ENCODE data around the gene MTMR4.
A peak's percentile ranks its signal among the peaks of the same experiment; 100 is the strongest.
"Not testable (repeated sequence)": the region's sequence is repeated elsewhere in the genome, so short reads cannot be mapped to it uniquely, and the experiment has no call there.

MTMR4 gene

DNA sequence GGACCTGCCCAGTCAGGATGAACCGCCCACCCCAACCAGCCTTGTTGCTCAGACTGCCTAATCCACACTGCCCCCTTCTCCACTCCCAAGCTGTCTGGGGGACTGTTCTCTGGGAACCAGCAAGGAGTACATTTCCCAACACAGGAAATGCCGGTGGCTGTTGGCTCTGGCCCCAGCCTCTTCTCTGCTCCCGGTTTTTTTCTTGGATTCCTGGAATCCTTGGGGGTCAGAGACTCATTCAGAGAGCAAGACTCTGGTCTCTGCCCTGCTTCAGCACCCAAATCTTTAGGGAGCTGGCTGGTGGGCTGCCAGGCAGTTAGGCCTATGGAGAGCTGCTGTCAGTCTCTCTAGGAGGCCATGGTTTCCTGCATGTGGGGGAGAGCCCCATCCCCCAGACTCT lies 10.8 kb upstream of the MTMR4 start:
- peak; percentile 80 for DNase-seq (ENCODE audit: low read depth)

GRCh38 chr17:58521680-58522079 lies 7.2 kb upstream of the MTMR4 start:
- DNase-seq (ENCODE audit: low read depth), result no peak

DNA sequence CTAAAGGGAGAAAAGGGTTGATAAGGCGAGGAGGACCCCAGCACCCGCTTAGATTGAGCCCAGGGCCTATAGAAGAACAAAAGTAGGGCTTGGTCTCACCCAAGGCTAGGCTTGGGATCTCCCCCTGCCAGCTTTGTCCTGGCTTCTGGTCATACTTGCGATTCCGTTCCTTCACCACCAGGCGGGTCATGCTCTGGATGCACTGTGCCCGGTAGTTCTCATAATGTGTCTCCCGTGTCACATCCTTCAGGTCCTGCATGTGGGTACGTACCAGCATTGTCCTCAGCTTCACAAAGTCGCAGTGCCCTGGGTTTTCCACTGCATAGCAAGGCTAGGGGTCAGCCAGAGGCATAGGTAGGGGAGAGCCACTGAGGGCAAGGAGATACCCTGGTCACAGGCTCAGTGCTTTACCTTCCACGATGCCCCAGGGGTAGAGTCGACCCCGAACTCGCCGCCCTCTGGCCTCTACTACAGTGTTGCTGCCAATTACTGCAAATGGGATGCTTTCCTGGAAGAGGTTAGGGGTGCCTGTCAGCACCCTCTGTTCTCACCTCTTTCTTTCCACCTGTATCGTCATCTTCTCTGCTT lies 6.5 kb upstream of the MTMR4 start:
- DNase-seq (ENCODE audit: low read depth), result no peak

DNA sequence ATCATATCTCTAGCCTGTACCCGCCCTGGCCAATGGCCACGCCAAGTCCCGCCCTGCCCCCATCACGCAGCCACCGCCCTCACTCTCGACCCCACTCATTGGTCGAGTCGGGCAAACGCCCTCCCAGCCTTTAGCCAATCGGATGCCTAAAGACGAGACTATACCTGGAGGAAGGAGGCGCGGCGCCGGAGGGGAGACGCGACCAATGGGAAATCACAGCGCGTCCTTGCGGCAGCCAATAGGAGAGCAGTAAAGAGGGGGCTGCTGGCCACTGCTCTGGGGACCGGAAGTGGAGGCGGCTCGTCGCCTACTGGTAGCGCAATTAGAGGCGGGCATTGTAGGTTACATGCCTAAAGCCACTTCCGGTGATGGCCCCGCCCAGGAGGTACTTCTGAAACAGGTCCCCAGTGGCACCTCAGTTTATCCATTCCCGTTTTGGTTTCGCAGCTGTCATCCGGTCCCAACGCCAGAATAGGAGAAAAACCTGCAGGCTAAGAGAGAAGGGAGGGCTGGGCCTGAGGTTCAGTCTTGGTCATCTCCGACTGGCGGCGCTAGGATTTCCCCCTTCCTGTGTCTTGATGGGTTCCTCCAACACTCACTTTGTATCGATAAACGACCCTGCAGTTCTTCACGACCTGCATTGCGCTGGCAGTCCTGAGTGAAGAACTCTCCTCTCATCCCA lies 3.6 kb upstream of the MTMR4 start:
- peak; percentile 100 for DNase-seq (ENCODE audit: low read depth)

- no peak for DNase-seq (ENCODE audit: low read depth)
Measured at GRCh38 chr17:58517378-58517927, 3.0 kb upstream of the MTMR4 start.

- no peak for DNase-seq (ENCODE audit: low read depth)
Measured at GRCh38 chr17:58516644-58517377, 2.4 kb upstream of the MTMR4 start.

DNA sequence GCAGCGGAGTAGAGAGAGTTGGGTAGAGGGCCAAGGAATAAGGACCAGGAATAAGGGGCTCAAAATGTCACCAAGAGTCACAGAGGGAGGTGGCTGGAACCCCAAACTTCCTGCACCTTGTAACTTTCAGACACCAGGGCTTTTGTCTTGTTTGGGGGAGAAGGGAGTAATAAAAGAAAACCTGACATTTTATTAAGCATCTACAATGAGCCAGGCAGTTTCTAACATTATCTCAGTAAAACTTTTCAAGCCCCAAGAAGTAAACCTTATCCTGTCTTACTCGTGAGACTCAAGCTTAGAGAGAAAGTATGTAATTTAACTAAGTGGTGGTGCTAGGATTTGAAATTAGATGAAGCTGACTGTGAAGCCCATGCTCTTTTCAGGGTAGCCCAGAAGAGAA lies 848 bp upstream of the MTMR4 start:
- no peak for DNase-seq (ENCODE audit: low read depth)

DNA sequence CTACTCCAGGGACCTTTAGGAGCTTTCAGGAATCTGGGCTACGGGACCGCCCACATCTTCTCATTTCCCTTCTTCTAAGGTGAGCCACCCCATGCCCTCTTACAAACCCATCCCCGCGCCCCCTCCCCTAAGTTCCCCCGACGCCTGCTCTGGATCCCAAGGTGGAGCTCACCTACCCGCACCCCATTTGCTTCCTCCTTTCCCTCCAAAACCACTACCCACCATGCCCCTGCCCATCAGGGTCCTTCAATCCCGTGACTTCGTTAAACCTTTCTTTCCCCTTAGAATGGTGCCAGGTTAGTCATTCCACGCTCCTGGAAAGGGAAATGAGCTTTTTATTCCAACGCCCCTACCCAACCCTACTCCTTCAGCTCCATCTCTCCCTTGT lies 326 bp upstream of the MTMR4 start:
- DNase-seq (ENCODE audit: low read depth), result no peak

DNA sequence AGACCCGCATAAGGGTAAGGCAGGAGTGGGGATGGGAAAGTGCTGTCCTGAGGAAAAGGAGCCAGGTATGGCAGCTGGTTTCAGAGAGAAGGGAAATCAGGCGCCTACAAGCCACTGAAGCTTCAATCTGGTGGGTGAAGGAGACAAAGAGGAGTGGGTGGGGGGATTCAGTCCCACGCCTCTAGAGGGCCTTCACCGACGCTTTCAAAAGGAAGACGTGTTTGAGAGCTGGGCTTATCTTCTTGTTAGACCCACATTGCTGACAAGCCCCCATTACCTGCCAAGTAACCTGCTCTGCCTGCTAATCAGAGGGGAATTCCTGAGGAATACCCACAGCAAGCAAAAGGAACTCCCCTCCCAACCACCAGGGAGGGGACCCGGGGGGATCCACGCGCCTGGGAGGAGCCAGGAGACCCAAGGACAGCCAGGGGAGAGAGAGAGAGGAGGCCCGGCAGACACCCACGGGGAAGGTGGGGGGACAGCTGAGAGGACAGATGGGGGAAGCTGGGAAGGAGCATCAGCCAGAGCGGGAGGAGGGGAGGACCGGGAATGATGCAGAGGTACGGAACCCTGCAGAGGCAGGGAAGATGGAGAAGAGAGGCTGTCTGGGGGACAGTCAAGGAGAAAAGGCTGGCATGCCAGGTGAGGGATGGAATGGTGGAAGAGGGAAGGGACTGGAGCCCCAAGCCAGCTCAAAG lies 1.0 kb downstream of the MTMR4 start:
- DNase-seq (ENCODE audit: low read depth), result no peak

DNA sequence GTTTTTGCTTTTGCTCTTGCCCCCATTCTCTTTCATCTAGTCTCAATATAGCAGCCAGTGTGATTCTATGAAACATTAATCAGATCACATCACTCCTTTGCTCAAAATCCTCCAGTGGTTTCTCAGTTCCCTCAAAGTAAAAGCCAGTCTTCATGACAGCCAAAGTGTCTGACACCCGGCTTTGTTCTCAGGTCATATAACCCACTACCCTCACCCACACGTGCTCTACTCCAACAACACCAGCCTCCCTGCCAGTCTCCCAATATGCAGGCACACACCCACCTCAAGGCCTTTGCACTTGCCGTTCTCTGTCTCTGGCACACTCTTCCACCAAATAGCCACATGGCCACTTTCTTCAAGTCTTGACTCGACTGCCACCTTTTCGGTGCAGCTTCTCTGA lies 4.4 kb downstream of the MTMR4 start:
- DNase-seq (ENCODE audit: low read depth), result no peak

GRCh38 chr17:58508341-58509067 lies 5.9 kb downstream of the MTMR4 start:
- no peak for DNase-seq (ENCODE audit: low read depth)

- peak; percentile 55 for DNase-seq (ENCODE audit: low read depth)
Measured at GRCh38 chr17:58507123-58507634, 7.3 kb downstream of the MTMR4 start.

DNA sequence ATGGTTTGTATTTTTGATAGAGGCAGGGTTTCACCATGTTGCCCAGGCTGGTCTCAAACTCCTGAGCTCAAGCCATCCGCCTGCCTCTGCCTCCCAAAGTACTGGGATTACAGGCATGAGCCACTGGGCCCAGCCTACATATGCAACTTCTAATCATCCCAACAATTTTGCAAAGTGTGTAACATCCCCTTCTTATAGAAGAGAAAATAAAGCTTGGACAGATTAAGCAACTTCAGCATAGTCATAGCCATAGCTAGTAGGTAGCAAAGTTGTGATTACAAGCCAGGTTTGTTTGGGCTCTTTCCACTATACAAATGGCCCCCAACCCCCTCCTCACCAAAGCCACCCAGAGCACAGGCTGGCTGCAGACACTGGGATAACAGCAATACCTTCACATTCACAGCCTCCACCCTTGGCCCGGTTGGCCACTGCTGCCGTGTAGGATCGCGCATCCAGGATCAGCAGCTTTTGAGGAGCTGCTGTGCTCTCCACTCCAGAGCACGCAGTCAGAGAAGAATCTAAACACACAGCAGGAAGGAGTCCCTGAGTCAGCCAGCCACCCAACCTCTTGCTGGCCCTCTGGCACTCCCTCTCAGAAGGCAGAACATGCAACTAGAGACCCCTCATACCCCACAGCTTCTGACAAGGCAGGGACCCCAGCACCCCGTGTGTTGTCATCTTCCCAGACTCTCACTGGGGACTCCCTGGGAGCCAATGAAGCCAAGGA lies 7.9 kb downstream of the MTMR4 start:
- no peak for DNase-seq (ENCODE audit: low read depth)

DNA sequence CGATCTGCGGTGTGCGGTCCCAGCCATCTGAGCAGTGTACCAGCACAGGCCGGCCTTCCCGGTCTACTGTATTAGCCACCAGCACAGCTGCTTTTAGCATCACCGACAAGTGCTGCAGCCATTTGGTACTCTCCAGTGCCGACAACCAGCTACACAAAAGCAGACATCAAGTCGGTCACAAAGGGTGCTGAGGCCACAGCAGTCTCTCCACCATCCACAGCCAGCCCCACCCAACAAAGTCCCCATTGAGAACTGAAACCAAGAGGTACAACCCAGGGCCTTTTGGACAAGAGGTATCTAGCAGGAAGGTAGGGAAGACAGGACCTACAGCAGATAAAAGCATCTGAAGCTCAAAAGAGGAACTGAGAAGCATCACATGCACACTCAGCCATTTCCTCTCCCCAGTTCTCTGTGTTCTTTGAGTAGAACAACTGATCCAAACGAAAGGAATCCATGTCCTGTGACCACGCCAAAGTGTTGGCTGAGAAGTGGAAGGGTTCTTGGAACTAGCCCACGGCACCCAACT lies 9.5 kb downstream of the MTMR4 start:
- DNase-seq (ENCODE audit: low read depth), result no peak

DNA sequence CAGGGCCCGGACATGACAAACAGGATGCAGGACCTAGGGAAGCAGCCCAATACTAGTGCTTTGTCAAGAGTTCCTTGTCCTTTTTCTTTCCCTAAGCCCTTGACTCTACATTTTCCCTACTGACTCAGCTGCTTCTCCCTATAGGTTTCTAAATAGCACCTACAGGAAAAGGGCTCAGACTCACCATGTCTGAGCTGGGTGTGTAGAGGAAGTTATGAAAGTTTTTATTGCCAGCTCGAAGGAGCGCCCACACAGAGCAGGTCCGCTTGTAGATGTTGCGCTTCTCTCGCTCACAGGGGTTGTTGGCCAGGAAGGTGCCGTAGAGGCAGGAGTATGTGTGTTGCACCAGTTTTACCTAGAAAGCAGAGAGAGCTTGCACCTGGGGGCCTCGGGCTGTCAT lies 10.6 kb downstream of the MTMR4 start:
- DNase-seq (ENCODE audit: low read depth), result no peak

DNA sequence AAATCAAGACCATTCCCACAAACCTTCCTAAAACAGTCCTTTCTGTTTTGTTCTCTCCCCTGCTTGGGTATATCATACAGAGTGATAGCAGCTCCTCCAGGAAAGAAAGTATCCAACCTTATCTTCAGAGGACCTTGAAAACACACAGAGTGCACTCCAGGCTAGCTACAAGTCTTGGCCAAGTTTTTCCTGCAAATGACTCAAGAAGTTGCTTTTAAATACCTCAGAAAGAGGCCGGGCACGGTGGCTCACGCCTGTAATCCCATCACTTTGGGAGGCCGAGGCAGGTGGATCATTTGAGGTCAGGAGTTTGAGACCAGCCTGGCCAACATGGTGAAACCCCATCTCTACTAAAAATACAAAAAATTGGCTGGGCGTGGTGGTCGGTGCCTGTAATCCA lies 11.3 kb downstream of the MTMR4 start:
- not testable (repeated sequence) for DNase-seq (ENCODE audit: low read depth)

DNA sequence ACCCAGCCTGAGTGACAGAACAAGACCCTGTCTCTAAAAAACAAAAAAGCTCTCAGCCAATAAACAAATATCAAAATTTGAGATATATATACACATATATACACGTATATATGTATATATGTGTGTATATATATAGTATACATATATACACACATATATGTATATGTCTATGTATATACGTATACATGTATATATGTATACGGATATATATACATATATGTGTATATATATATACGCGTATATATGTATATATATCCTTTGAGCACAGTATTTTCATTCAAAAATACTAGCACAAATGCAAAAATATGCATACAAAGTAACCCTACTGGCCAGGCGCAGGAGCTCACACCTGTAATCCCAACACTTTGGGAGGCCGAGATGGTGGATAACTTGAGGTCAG lies 13.0 kb downstream of the MTMR4 start:
- no peak for DNase-seq (ENCODE audit: low read depth)

GRCh38 chr17:58498177-58498828 lies 16.1 kb downstream of the MTMR4 start:
- DNase-seq (ENCODE audit: low read depth), result no peak

DNA sequence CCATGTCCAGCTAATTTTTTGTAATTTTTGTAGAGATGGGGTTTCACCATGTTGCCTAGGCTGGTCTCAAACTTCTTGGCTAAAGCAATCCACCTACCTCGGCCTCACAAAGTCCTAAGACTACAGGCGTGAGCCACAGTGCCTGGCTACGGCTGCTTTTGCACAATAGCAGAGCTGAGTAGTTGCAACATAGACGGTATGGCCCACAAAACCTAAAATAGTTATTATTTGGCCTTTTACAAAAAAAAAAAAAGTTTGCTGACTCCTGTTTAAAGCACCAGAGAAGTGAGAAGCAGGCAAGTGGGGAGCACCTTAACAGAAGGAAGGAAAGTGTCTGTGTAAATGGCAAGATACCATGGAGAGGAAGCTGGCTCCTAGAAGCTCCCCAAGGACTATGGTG lies 20.9 kb downstream of the MTMR4 start:
- no peak for DNase-seq (ENCODE audit: low read depth)

All from iris pigment epithelial cell (primary cell).